GM21447 (cell line): ENCODE data around the gene SMYD3.

Experiments used
- ATAC-seq: cut with Tn5 transposase; IDR thresholded peaks from one replicate; pipeline ENCODE4 v1.9.1; 2021; ENCODE audit not compliant: unreplicated experiment

SMYD3 gene

DNA sequence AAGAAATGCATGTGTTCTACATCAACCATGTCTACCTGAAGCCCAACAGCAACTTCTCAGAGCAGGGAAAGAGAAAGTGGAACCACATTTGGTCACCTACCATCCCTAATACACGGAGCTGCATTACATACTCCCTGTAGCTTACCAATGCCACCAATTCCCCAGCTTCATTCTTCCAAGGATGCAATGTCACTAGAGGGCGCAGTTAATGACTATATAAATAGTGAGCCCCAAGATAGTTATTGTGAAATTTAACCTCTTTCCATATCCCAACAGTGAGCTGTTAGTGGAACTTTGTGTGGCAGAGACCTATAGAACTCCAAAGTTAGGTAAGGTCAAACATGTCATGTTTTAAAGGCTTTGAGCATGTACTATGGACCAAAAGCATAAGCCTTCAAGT is 618.3 kb downstream of the SMYD3 start:
- ATAC-seq, result no peak

DNA sequence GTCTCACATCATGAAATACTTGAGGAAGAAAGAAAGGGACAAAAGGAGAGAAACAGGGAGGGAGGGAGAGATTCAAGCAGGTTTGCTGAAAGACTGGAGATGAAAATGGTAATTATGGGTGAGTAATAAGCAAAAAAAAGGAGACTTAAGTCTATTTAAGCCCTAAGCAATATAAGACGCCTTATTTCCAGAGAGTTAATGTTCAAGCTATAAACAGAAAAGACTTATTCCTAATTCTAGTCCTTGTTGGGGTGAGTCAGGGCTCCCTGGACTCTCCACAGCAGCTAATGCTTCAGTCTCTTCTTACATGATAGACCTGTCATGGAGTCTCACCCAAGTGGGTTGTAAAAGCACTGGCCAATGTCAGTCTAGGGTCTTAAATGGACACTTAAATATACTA is 619.2 kb downstream of the SMYD3 start:
- ATAC-seq, result no peak

DNA sequence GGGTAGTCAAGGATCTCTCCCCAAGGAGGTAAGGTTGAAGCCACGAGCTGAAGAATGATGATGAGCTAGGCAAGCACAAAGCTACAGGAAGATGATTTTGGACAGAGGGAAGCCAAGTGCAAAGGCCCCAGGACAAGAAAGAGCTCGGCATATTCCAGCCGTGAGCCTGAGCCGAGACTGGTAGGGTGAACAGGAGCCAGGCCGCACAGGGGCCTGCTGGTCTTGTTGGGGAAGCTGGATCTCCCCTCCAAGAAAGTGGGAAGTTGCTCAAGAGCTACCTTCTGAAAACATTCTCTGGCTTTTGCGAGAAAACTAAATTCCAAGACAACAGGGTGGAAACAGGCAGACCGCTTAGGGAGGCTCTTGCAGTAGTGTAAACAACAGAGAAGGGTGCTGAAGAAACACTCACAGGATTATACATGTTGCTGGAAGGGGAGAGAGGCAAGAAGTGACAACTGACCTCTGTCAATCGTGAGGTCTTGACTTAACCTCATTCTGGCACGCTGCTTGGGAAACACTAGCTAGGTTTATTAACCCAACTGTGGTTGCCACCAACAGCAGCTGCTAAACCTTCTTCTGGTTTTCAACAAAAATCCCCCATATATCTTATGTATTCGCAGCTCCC is 625.2 kb downstream of the SMYD3 start:
- ATAC-seq, result no peak

DNA sequence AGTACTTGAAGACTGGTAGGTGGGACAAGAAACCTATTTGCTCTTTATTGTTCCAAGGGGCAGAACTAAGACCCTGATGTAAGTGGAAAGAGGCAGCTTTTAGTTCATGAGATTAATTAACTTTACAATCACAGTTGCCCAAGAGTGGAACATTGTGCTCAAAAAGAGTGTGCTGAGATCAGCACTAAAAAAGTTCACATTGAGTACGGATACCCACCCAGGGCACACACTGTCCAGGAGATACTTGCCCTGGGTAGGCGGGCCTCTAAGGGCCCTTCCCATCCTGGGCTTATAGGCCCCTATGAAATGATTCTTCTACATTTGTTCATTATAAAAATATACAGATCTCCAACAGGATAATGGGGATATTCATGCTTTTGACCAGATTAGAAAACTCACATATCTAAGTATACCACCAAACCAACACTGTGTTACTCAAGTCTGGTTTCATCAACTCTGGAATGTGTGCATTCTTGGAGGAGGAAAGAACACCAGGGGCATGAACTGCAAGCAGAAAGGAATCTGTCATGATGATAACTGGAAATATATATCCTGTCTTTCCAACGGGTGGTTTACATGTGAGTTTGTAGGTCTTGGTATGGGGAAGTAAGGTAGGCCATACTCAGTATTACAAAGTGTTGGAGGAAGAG is 626.2 kb downstream of the SMYD3 start:
- no peak for ATAC-seq

DNA sequence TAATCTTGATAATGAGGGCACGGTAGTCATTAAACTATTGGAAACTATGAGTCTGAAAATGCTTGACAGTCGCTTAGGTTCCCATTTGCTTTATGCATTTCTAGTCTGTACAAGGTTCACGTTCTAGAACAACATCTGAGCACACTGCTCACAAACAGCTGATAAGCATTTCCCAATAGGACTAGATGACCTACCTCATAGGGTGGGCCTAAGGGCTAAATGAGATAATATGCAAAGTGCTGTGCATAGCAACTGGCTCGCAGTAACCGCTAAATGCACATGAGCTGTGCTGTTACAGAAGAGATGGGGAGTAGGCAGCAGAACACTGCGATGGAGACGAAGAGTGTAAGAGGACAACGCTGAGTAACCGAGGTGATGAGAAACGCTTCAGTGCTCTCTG is 628.0 kb downstream of the SMYD3 start:
- ATAC-seq, result no peak

DNA sequence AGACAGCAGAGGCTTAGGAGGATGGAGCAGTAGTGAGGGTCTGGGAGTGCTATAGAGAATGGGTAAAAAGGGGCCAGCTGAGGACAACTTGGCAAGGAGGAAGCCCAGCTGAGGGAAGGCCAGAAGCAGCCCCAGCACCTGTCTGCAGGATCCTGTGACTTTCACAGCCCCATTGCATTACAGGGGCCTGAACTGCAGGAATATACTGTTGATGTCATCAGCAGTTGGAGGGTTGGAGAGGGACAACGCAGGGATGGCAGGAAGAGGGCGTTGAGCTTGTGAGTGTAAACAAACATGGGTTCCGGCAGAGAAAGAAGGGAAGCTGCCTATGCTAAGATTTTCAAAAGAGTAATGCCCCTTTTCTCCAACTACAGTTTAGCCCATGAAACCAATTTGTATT is 628.5 kb downstream of the SMYD3 start:
- no peak for ATAC-seq

DNA sequence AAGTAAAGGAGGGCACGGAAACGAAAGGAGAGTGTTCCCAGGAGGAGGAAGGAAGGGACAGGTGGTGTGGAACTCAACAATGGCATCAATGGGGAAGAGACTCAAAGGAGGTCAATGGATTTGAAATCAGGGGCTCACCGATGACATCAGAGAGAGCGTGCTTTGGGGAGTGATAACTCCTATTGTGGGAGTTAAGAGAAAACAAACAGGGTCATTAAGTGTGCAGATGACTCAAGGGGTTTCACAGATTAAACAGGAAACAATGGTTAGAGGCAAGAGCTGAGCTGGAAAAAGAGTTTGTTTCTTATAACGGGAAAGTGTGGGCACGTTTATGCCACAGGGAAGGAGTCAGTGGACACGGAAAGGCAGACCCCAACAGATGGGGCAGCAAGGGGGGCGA is 629.1 kb downstream of the SMYD3 start:
- ATAC-seq, result no peak

DNA sequence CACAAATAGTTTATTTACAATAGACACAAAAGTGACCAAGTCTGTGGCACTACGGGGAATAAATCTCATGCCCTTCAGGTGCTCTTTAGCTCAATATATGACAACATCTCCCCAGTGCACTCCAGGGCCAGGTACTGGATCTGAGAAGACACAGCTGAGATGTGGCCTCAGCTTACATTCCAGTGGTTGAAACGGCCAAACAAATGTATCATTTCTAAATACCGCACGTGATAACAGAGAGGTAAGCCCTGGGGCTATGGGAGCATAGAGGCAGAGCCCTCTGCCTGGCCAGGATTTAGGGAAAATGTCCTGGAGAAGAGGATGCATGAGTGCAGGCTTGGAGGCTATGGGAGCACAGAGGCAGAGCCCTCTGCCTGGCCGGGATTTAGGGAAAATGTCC is 630.5 kb downstream of the SMYD3 start:
- no peak for ATAC-seq

DNA sequence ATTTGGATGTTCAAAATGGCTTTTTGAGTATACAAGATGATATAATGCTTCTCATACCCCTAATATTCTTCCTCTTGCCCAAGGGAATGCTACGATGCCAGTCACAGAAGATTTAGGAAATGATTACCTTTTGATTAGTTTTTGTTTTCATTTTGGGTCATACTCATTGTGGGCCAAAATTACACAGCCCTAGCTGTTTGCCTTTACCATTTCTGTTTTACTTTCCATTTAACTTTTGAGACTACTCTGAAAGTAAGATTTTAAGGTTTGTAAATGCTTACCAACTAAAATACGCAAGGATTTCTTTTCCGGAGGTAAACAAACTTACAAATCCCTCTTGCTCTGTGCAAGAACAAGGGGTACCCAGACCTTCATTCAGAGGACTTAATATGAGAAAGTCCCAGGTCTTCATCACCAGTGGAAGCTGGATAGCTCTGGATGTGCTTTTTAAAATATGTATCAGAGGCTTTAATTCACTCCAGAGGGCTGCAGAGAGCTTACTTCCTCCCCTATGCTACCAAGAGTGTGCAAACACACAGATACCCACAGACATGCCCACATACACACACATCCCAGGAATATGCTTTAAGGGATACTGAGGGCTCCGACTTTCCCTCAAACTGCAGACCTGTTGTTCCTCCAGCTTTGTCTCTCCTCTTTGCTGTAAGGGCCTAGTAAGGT is 631.4 kb downstream of the SMYD3 start:
- ATAC-seq, result no peak

DNA sequence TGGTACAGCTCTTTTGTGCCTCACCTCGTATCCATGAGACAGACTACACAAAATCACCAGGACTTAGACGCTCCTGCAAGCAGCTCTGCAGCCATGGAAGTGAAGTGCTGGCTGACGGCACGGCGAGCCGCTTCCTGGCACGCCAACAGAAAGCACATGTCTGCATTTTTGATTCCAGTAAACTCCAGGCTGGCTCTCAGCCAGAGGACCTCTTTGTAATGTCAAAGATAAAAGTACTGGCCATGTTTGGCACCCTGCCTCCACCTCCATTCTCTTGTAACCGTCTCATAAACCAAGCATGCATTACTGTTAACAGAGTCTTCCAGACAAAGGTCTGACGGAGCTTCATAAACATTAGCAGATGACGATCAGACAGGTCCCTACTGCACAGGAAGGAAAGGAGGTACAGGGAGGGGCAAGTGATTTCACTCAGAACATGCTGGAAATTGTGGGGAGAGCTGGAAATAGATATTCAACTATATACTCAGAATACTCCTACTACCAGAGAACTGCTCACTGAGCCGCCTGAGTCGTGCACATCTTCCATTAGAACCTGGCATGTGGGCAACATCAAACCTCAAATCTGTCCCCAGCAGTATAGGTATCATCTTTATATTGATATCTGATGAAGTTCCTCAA is 632.0 kb downstream of the SMYD3 start:
- no peak for ATAC-seq

DNA sequence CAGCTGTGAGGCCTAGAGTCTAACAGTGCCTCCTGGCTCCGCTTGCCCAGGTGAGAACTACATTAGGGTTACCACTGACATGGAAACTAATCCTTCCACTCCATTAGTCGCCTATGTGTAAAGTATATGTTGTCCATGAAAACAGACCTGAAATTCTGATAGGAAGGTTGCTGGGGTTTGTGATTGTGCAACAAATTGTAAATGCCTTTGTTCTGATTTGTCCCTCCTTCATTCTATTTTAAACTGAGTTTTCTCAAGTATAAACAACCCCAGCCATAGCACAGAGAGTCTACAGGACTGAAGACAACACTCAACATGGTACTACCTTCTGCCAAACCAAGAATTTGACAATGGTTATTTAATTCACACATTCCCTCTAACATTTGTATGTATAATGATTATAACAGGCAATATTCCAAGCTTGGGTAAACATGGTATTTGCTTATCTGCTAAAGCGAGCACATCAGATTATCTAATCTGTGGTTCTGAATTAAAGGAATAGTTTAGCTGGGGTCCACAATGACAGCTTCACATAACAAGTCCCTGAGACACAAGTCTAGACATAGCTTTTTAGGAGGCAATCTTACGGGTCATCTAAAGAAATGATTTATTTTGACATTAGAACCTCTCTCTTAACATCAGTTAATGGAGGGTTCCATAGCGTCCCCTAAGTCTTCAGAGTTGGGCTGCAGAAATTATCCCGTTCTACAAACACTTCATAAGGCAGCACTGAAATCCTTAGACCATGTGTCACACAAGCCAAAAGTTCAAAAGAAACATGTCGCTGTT is 633.0 kb downstream of the SMYD3 start:
- no peak for ATAC-seq

DNA sequence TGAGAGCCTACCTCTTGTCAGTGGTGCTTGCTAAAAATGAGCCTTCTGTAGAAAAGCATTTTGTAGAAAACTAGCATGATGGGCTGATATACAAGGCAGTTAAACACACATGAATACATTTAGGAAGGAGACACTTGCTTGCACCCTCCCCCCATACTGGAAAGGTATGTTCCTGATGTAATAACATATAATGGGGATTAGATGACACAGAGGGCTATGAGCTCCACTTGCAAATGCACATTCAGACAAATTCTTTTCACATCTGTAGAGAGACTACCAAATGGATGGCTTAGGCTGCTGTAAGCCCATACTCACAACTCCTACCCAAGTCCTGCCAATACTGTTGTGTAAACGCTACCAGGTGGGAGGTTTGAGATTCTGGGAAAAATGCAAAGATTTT is 634.0 kb downstream of the SMYD3 start:
- ATAC-seq, result no peak

DNA sequence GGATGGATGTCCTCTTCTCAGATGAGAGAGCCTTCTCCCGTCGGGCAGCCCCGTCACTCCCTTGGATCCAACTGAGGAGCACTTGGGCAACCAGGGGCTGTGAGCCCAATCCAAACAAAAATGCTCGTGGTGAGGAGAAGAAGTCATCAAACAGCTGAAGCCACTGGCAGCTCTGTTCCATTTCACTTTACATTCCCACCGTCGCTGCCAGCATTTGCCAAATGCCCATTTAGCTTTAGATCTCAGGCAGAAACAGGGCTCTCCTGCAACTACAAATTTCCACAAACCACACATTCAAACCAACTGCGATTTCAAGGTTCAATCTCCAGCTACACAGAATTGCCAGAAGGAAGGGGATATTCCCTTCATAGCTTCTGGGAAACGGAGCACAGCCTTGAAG is 634.6 kb downstream of the SMYD3 start:
- no peak for ATAC-seq

DNA sequence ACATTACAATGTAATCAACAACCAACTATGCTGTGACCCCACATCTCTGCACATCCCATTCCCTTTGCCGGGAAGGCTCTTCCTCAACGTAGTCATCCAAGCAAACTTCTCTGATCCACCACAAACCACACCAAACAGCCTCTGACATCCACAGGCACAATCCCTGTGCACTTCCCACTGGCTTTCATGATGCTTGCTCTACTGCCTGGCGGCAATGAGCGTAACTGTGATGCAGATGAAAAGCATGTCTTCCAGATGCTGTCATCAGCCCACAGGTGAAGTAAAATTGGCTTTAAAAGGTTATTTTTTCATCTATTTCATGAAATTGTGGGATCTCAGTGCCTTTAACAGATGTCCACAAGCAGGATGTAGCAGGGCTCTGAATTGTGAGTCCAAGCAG is 635.2 kb downstream of the SMYD3 start:
- no peak for ATAC-seq

DNA sequence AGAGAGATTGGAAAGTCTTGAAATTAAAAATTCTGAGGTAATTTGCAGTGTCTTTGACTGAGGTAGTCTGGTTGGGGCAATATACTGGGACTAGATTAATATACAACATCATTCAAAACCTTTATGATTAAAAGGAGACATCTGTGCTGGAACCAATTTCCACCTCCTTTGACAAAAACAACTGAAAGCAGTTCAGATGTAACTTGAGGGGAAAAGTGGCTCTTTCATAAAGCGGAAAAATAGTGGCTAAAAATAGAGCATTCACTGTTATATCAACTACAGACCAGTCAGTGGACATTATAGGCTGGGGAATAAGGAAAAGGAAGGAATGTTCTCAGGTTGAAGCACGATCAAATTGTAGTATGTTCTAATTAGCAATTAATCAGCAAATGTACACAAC is 635.9 kb downstream of the SMYD3 start:
- ATAC-seq, result no peak

DNA sequence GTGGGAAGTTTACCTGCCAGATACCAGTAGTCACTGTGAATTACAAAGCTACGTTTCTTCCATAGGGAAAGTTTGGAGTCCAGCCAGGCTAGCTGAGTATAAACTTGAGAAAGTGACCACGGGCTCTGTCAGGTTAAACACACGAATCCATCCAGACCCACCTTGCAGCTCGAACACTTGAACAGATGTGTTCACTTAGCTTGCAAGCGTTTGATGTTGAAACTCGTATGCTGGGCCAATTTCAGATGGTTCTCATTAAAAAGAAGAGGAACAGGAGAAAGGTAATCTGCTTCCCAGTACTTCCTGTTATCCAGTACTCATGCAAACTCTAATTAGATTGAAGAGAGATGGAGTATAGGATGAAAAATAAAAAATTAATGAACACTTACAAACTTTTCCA is 636.4 kb downstream of the SMYD3 start:
- ATAC-seq, result no peak

DNA sequence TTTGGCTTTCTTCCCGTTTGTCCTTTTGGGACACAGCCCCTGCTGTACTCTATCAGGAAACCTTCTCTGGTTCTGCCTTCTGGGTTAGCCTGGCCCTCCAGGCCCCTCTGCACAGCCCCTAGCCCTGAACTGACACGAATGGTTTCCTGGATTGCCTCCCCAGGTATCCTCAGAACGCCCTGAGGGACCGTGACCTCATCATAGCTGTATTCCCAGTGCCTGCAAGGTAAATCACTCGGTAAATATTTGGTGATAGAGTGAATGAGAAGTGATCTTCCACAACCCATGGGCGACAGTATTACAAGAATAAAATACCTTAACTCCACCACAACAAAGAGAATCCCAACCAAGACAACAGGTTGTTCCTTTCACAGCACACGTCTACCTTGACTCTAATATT is 637.2 kb downstream of the SMYD3 start:
- no peak for ATAC-seq

DNA sequence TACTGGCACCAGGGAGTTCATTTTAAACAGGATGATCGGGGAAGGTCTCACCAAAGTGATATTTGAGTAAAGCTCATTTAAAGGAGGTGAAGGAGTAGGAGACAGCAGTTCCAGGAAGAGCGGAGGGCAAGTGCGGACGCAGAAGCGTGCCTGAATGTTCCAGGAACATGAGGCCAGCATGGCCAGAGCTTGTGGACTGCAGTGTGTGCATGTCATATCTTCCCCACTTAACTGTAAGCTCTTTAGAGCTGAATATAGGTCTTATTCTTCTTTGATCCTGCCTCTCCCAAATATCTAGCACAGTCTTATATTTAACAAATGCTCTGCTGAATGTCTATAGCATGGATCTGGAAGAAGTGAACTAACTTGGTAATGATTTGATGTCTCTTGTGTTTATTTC is 639.3 kb downstream of the SMYD3 start:
- ATAC-seq, result no peak

DNA sequence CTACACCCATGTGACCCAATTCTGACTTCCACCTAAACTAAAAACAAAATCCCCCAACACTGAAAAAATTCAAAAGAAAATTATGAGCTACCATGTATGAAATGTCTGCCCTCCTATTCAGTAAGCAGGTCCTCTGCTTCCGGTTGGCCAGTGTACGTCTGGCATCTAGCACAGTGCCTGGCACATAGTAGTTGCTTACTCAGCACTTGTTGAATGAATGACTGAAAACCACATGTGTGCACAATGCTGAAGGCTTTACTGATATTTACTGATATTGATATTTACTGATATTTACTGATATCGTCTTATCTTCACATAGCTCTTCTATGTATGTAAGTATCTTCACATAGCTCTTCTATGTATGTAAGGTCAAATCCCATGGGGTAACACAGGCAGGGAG is 642.2 kb downstream of the SMYD3 start:
- ATAC-seq, result no peak

DNA sequence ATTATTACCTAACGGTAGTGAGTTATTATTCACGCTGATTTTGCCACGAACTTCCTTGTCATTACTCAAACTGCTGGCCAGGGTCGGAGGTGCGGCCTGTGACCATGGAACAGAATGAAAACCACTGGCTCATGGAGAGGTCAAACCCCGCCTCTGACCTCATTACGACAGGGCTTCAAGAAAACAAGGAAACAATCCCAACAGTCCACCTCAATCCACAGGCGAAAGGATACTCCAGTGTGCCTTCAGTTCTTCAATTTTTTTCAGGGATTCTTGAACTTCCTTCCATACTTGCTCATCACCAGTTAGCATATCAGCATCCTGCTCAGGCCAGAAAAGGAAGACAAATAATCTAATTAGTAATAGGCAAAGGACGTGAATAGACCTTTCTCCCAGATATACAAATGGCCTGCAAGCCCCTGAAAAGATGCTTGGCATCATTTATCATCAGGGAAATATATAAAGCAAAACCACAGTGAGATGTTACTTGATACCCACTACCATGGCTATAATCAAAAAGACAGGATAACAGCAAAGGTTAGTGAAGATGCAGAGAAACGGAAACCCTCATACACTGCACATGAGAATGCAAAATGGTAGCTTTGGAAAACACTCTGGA is 643.4 kb downstream of the SMYD3 start:
- ATAC-seq, result no peak
